ENCODE results near the gene FZR1. TPM values are rescaled to one million over a fixed set of nuclear protein-coding genes. Genes with fewer than 3 reads are reported as not detected.

The FZR1 gene
- total and polyA plus RNA-seq, 2 of the 8 experiments (the other 6 are each of a cell fraction or from before 2014, with no cell fraction given) = 21.6 to 35.5 TPM

- TF ChIP-seq CHD7 (IDR thresholded peaks at IDR 0.05; ENCODE audit: insufficient replicate concordance, low read length) (no peak), ATF3 (IDR thresholded peaks at IDR 0.05; ENCODE audit: insufficient read depth, low read depth, low read length) (no peak), RFX5 (IDR thresholded peaks at IDR 0.05; ENCODE audit: borderline replicate concordance, low read depth, low read length) (0 out of 2 replicates have a peak, but pooled peaks have one; percentile 34), SP4 (IDR thresholded peaks at IDR 0.05; ENCODE audit: low read length) (peak; percentile 67; the same call in 1 of the 2 replicates), SIN3A (conservative IDR thresholded peaks at IDR 0.05 in 1 of 2, IDR thresholded peaks at IDR 0.05 in 1 of 2; ENCODE audit: low read depth in 1 of 2, low read length in 2 of 2) (0 out of 4 replicates have a peak, but pooled peaks of 1 of the 2 experiments have one; percentile 30), POLR2A (IDR thresholded peaks at IDR 0.05; ENCODE audit: control extremely low read depth in 1 of 2, low read depth in 2 of 2, low read length in 2 of 2) (no peak), POLR2AphosphoS5 (IDR thresholded peaks at IDR 0.05; ENCODE audit: low read depth, low read length) (no peak), EGR1 (IDR thresholded peaks at IDR 0.05; ENCODE audit: borderline replicate concordance, low read depth, low read length) (peak; percentile 27; the same call in 1 of the 2 replicates), SP1 (IDR thresholded peaks at IDR 0.05; ENCODE audit: low read depth, low read length) (peak; percentile 67; the same call in 1 of the 2 replicates)
Observed at GRCh38 chr19:3572132-3572854, 66.2 kb downstream of the FZR1 start (continued).
